ENCODE data around the gene TSC22D2.

- TF ChIP-seq POLR2A (IDR thresholded peaks at IDR 0.05) (no peak), CTCF (IDR thresholded peaks at IDR 0.05) (no peak), POLR2AphosphoS5 (IDR thresholded peaks at IDR 0.05) (no peak), EP300 (IDR thresholded peaks at IDR 0.05) (no peak)
Observed at GRCh38 chr3:150446470-150446977, 38.4 kb downstream of the TSC22D2 start.

All from stomach (tissue), 4 donors.